Effector memory CD4-positive, alpha-beta T cell (primary cell): ENCODE measurements around the gene ABHD17A.

Experiments
- DNase-seq, 3 donors: peaks; one replicate each; pipeline ENCODE4 v3.0.0-alpha.2; 2020
- H3K27ac ChIP-seq: 2 replicates; pipeline ENCODE4 v1.7.0; 2013; ENCODE audit warnings: mild to moderate bottlenecking, low read length, moderate library complexity; ENCODE audit not compliant: insufficient read depth, poor library complexity, severe bottlenecking
- H3K27me3 ChIP-seq: replicated peaks from 2 replicates; pipeline ENCODE4 v1.7.0; 2013; ENCODE audit warnings: mild to moderate bottlenecking, low read length; ENCODE audit not compliant: insufficient read depth, control insufficient read depth, poor library complexity, severe bottlenecking
- H3K36me3 ChIP-seq: 2 replicates; pipeline ENCODE4 v1.7.0; 2013; ENCODE audit warnings: mild to moderate bottlenecking, low read length, moderate library complexity; ENCODE audit not compliant: control insufficient read depth, insufficient read depth
- H3K4me1 ChIP-seq: 2 replicates; pipeline ENCODE4 v1.7.0; 2013; ENCODE audit warnings: low read length, mild to moderate bottlenecking; ENCODE audit not compliant: control insufficient read depth, insufficient read depth, poor library complexity, severe bottlenecking
- H3K4me3 ChIP-seq: 2 replicates; pipeline ENCODE4 v1.7.0; 2013; ENCODE audit warnings: low read length, low read depth, mild to moderate bottlenecking; ENCODE audit not compliant: insufficient read depth, poor library complexity, severe bottlenecking
- H3K9me3 ChIP-seq: 2 replicates; pipeline ENCODE4 v1.7.0; 2013; ENCODE audit warnings: mild to moderate bottlenecking, low read length, moderate library complexity; ENCODE audit not compliant: control insufficient read depth

The ABHD17A gene

DNA sequence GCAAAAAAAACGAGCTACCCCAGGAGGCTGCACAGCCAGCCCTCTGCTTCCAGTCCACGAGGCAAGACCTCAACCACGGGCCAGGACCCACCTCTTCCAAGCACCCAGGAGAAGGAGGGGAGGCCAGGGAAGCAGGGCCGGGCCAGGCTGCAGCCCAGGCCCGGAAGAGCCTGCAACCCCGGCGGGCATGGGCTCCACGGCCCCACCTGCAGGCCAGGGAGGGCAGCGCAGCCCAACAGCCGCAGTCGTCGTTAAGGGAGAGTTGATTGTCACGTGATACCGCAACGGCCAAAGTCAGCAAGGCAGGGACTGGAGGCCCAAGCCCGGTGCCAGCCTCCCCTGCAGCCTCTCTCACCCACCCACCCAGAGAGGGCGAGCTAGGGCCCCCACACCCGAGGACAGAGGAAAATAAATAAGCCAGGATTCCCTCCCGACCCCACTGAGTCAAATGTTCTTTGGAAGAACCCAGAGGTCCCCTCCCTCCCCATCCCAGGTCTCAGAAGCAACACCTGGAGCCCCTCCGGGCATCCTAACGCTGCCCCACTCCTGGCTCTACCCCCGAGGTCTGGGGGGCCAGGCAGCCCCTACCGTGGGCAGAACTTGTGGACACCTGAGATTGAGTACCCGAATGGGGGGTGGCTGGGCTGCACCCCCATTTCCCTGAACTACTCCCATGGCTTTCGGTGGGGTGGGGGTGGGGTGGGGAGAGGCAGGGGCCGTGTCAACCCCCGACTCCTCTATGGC, 31.8 kb downstream of the ABHD17A start:
- Histone ChIP-seq H3K4me1 (peaks cover 59% of the 10 kb centered on the region), H3K36me3 (no peaks in the 10 kb centered on the region), H3K27me3 (no peaks in the 10 kb centered on the region), H3K27ac (peak overlapping the region; percentile 65), H3K4me3 (no peak overlapping the region), H3K9me3 (no peaks in the 10 kb centered on the region)
- DNase-seq: peak; percentile 62 to 78 (median 73)

DNA sequence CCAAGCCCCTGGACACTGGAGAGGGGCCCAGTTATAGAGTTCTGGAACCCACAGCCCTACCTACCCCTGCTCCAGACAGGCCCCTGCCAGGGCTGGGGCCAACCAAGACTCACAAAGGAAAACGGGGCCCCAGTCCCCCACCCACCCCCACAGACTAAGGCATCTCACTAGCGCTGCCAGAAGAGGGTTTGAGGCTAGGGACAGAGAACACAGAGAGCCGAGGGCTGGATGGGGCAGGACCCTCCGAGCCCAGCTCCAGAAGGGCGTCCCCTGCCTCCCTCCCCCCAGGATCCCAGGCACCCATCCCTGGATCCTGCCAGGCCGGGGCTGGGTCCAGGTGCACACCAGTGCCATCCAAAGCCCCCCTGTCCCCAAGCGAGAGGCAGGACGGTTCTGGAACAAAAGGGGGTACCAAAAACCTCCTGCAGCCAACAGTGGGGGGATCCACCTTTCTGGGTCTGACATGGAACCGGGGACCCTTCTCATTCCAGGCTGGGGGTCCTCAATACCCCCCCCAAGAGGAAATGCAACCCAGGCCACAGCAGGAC, 32.6 kb downstream of the ABHD17A start:
- H3K27ac ChIP-seq: peak overlapping the region; percentile 65
- H3K4me1 ChIP-seq: peaks cover 60% of the 10 kb centered on the region
- H3K9me3 ChIP-seq: no peaks in the 10 kb centered on the region
- H3K36me3 ChIP-seq: no peaks in the 10 kb centered on the region
- no peaks in the 10 kb centered on the region for H3K27me3 ChIP-seq
- H3K4me3 ChIP-seq: peak overlapping the region; percentile 37
- no peak for DNase-seq

DNA sequence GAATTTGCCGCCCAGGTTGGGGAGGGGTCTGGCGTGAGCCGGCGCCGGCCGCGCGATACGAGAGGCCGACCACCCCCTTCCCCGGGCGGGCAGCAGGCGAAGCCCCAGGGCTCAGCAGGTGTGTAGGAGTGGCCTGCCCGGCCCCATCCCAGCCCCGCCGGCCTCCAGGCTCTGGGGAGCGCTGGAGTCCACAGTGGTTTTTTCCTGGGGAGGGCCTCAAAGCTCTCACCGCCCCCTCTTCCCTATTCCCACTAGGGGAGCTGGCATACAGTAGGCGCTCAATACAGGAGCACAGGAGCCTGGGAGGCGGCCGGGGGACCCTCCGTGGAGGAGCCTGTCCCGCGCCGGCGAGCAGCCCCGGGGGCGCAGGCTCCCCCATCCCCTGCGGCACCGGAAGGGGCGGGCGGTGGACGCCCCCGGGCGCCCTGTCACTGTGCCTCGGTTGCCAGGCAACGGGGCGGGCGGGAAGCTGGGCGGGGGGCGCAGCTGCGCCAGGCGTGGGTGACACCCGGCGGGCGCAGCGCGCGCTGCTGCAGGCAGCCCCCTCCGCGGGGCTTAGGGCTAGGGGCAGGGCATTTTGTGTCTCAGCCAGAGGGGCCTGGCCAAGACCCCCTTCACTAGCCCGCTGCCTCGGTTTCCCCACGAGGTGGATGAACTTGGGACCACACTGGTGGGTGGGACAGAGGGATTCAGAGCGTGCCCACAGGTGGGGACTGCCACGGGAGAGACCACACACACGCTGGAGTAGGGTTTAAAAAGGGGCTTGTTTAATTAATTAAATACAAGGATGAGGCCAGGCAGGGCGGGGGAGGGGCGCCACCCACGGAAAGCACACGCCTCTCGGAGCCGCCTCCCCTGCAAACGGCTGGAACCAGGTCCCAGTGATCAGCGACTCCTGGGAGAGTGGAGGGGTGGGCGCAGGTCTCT, 33.4 kb downstream of the ABHD17A start:
- Histone ChIP-seq H3K27ac (peak overlapping the region; percentile 65), H3K9me3 (no peaks in the 10 kb centered on the region), H3K4me1 (peaks cover 59% of the 10 kb centered on the region), H3K4me3 (peak overlapping the region; percentile 37), H3K36me3 (no peaks in the 10 kb centered on the region), H3K27me3 (no peaks in the 10 kb centered on the region)
- DNase-seq: peak in 2 of 3 donors; percentile 43 to 49

GRCh38 chr19:1850809-1851653, 34.3 kb downstream of the ABHD17A start:
- peak overlapping the region; percentile 65 for H3K27ac ChIP-seq
- H3K4me1 ChIP-seq: peaks cover 63% of the 10 kb centered on the region

GRCh38 chr19:1849886-1850398, 35.4 kb downstream of the ABHD17A start:
- Histone ChIP-seq H3K9me3 (no peaks in the 10 kb centered on the region), H3K27ac (no peak overlapping the region), H3K4me3 (no peak overlapping the region), H3K36me3 (peaks cover 7% of the 10 kb centered on the region), H3K4me1 (peaks cover 64% of the 10 kb centered on the region), H3K27me3 (no peaks in the 10 kb centered on the region)
- DNase-seq: no peak

More at GRCh38 chr19:1850809-1851653, 34.3 kb downstream of the ABHD17A start:
- no peak for DNase-seq
- Histone ChIP-seq H3K36me3 (peaks cover 4% of the 10 kb centered on the region), H3K27me3 (no peaks in the 10 kb centered on the region), H3K4me3 (no peak overlapping the region), H3K9me3 (no peaks in the 10 kb centered on the region)

DNA sequence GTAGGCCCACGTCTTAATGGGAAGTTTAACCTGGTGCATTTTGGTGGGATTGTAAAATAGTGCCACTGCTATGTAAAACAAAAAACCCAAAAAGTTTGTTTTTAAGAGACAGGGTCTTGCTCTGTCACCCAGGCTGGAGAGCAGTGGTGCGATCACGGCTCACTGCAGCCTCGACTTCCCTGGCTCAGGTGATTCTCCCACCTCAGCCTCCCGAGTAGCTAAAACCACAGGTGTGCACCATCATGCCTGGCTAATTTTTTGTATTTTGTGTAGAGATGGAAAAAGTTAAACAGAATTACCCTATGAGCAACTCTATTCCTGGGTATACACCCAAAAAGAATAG, 36.2 kb downstream of the ABHD17A start:
- H3K27me3 ChIP-seq: no peaks in the 10 kb centered on the region
- H3K4me1 ChIP-seq: peaks cover 58% of the 10 kb centered on the region
- no peak for DNase-seq
- no peaks in the 10 kb centered on the region for H3K9me3 ChIP-seq
- H3K4me3 ChIP-seq: no peak overlapping the region
- peaks cover 15% of the 10 kb centered on the region for H3K36me3 ChIP-seq
- peak overlapping the region; percentile 98 for H3K27ac ChIP-seq

DNA sequence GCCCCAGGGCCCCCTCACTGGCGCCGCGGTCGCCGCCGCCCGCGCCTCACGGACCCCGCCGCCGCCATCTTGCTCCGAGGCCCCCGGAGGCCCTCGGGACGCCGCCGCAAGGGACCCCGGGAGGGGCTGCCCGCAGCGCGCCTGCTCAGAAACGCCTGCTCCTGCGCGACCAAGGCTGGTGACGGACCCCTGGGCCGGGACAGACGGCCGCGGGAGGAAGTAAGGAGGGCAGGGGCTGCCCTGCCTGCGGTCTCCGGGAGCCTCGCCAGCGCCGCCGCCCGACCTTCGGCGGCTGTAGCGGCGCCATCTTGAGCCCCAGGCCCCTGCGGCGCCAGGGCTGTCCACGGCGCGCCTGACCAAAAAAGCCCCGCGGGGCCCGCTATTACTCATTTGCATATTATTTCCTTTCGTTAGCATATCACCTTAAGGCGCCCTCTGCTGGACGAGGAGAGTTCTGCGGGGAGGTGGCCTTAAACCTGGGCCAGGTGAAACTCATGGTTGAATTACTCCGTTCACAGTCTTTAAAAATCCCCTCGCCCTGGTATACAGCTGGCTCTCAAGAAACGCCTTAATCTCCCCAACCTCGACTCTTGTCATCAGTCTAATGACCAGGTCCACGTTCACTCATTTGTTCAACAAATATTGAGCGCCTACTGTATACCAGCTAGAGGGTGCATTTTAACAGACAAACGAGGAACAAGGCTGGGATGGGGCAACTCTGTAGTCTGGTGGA, 36.7 kb downstream of the ABHD17A start, which contains the start of gene REXO1:
TSS of gene REXO1 (minus strand) at position 85 of the 733 bp plus-strand sequence. CDS start 125 bp downstream, outside the sequence.
- H3K36me3 ChIP-seq: peaks cover 15% of the 10 kb centered on the region
- H3K4me1 ChIP-seq: peaks cover 56% of the 10 kb centered on the region
- DNase-seq: peak; percentile 95 to 97 (median 96)
- no peaks in the 10 kb centered on the region for H3K9me3 ChIP-seq
- H3K27me3 ChIP-seq: no peaks in the 10 kb centered on the region
- peak within 1 kb of the TSS; percentile 86 for H3K4me3 ChIP-seq
- H3K27ac ChIP-seq: peak within 1 kb of the TSS; percentile 98

DNA sequence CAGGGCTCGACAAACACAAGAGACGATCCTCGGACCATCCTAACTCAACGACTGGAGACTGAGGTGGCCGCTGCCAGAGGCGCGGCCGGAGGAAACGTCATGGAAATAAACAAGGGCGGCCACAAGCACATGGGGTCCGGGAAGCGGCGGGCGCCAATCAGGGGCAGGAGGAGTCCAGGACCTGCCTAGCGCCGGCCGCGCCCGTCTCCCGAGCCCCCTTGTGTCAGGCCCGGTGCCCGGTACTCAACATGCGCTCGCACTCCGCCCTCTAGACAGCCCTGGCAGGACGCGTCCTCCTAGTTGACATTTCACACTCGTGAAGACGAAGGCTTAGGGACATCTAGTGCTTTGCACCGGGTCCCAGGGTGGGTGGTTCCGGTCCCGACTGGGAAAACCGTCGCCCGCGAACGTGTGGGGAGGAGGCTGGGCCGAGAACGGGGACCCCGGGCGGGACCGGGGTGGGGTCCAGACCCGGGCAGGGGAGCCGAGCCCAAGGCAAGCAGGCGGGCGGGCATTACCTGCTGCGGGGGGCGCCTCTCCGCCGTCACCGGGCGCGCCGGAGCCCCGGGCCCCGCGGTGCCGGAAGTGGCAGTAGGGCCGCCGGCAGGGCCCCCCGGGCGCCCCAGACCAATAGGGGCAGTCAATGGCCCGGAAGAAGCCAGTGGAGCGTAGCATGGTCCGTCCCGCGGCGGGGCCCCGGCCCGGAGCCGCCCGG, 37.5 kb downstream of the ABHD17A start:
- peaks cover 15% of the 10 kb centered on the region for H3K36me3 ChIP-seq

More for the DNA sequence above, 37.5 kb downstream of the ABHD17A start:
- no peaks in the 10 kb centered on the region for H3K27me3 ChIP-seq
- H3K9me3 ChIP-seq: no peaks in the 10 kb centered on the region
- DNase-seq: no peak
- peaks cover 51% of the 10 kb centered on the region for H3K4me1 ChIP-seq
- H3K4me3 ChIP-seq: peak overlapping the region; percentile 86
- H3K27ac ChIP-seq: peak overlapping the region; percentile 98
